DND-41 (cell line): ENCODE results near the gene MAGI1.

Source experiments
- ATAC-seq: fragments of 200-7000 bp; cut with Tn5 transposase; 3 replicates; pipeline ENCODE4 v1.9.1; 2021; ENCODE audit warnings: low read depth; ENCODE audit not compliant: insufficient read depth
- DNase-seq: peaks from one replicate; pipeline ENCODE4 v3.0.0-alpha.2; 2020
- H2AFZ ChIP-seq: 2 replicates; pipeline ENCODE4 v1.6.0; 2012; ENCODE audit warnings: low read depth, low read length
- H3K27ac ChIP-seq: 2 replicates; pipeline ENCODE4 v1.5.1; 2012; ENCODE audit warnings: low read length, inconsistent platforms
- H3K27me3 ChIP-seq: fragments of 200-600 bp; sonication (generic); 2 replicates; pipeline ENCODE4 v1.6.0; 2012; ENCODE audit warnings: low read length, mild to moderate bottlenecking, inconsistent platforms; ENCODE audit not compliant: insufficient read depth, poor library complexity
- H3K36me3 ChIP-seq: 2 replicates; pipeline ENCODE4 v1.5.1; 2012; ENCODE audit warnings: low read length, inconsistent platforms; ENCODE audit not compliant: insufficient read depth
- H3K4me1 ChIP-seq: 2 replicates; pipeline ENCODE4 v1.5.1; 2012; ENCODE audit warnings: mild to moderate bottlenecking, low read length; ENCODE audit not compliant: insufficient read depth
- H3K4me2 ChIP-seq: 2 replicates; pipeline ENCODE4 v1.6.0; 2012; ENCODE audit warnings: mild to moderate bottlenecking, moderate library complexity, low read length, inconsistent platforms; ENCODE audit not compliant: insufficient read depth
- H3K4me3 ChIP-seq, 2 experiments: fragments of 200-600 bp in 1 of 2; shearing (Covaris generic) in 1 of 2; 2 replicates each; pipeline ENCODE4 v1.5.1; 2012 to 2016; ENCODE audit warnings: inconsistent platforms in 2 of 2, low read length in 2 of 2, mild to moderate bottlenecking in 2 of 2, low read depth in 1 of 2, moderate library complexity in 1 of 2
- H3K79me2 ChIP-seq: 2 replicates; pipeline ENCODE4 v1.6.0; 2012; ENCODE audit warnings: low read length, inconsistent platforms; ENCODE audit not compliant: insufficient read depth
- H3K9ac ChIP-seq: 2 replicates; pipeline ENCODE4 v1.6.0; 2012; ENCODE audit warnings: low read depth, mild to moderate bottlenecking, inconsistent platforms, low read length, moderate library complexity
- H3K9me3 ChIP-seq: 2 replicates; pipeline ENCODE4 v1.5.1; 2012; ENCODE audit warnings: low read length, moderate library complexity, mild to moderate bottlenecking, inconsistent platforms; ENCODE audit not compliant: insufficient read depth, severe bottlenecking
- H4K20me1 ChIP-seq: 2 replicates; pipeline ENCODE4 v1.6.0; 2012; ENCODE audit warnings: low read length; ENCODE audit not compliant: insufficient read depth
- CTCF ChIP-seq: IDR thresholded peaks from 2 replicates; pipeline ENCODE4 v1.5.1; 2012; ENCODE audit warnings: borderline replicate concordance, low read length, moderate library complexity, mild to moderate bottlenecking; ENCODE audit not compliant: poor library complexity, severe bottlenecking; ENCODE audit errors: extremely low read depth
- EZH2 ChIP-seq: IDR thresholded peaks from 3 replicates; pipeline ENCODE4 v1.6.1; 2012; ENCODE audit warnings: borderline replicate concordance, low read depth, mild to moderate bottlenecking, moderate library complexity, low read length, inconsistent platforms; ENCODE audit not compliant: severe bottlenecking

The MAGI1 gene

GRCh38 chr3:65564483-65564882, 474.2 kb downstream of the MAGI1 start:
- Histone ChIP-seq H3K27me3 (no peaks in the 10 kb centered on the region), H3K27ac (no peak overlapping the region), H3K4me2 (no peak overlapping the region), H3K79me2 (no peaks in the 10 kb centered on the region), H3K4me3 (no peak overlapping the region), H3K9me3 (no peaks in the 10 kb centered on the region), H3K4me1 (no peaks in the 10 kb centered on the region), H3K36me3 (no peaks in the 10 kb centered on the region), H4K20me1 (no peaks in the 10 kb centered on the region), H3K9ac (no peak overlapping the region), H2AFZ (no peak overlapping the region)
- ATAC-seq: no peak
- no peak for DNase-seq
- TF ChIP-seq EZH2 (no peak), CTCF (no peak)

- H2AFZ ChIP-seq: no peak overlapping the region
- no peaks in the 10 kb centered on the region for H4K20me1 ChIP-seq
- H3K4me2 ChIP-seq: no peak overlapping the region
Observed at GRCh38 chr3:65563861-65564260, 474.9 kb downstream of the MAGI1 start.

GRCh38 chr3:65562447-65562846, 476.3 kb downstream of the MAGI1 start:
- no peak for ATAC-seq
- no peaks in the 10 kb centered on the region for H3K36me3 ChIP-seq
- DNase-seq: no peak
- no peaks in the 10 kb centered on the region for H3K9me3 ChIP-seq
- no peaks in the 10 kb centered on the region for H3K27me3 ChIP-seq
- TF ChIP-seq EZH2 (no peak), CTCF (no peak)
- no peaks in the 10 kb centered on the region for H4K20me1 ChIP-seq
- H3K4me2 ChIP-seq: no peak overlapping the region
- no peak overlapping the region for H3K4me3 ChIP-seq
- H3K4me1 ChIP-seq: no peaks in the 10 kb centered on the region
- H3K27ac ChIP-seq: no peak overlapping the region
- H3K79me2 ChIP-seq: no peaks in the 10 kb centered on the region
- no peak overlapping the region for H2AFZ ChIP-seq
- no peak overlapping the region for H3K9ac ChIP-seq

More at GRCh38 chr3:65563861-65564260, 474.9 kb downstream of the MAGI1 start:
- H3K27me3 ChIP-seq: no peaks in the 10 kb centered on the region
- H3K9me3 ChIP-seq: no peaks in the 10 kb centered on the region
- H3K36me3 ChIP-seq: no peaks in the 10 kb centered on the region
- no peak overlapping the region for H3K4me3 ChIP-seq
- H3K79me2 ChIP-seq: no peaks in the 10 kb centered on the region
- no peaks in the 10 kb centered on the region for H3K4me1 ChIP-seq
- DNase-seq (no peak), ATAC-seq (no peak)
- no peak overlapping the region for H3K27ac ChIP-seq
- TF ChIP-seq EZH2: no peak
- H3K9ac ChIP-seq: no peak overlapping the region

GRCh38 chr3:65561617-65562016, 477.1 kb downstream of the MAGI1 start:
- Histone ChIP-seq H3K36me3 (no peaks in the 10 kb centered on the region), H2AFZ (no peak overlapping the region), H3K27me3 (no peaks in the 10 kb centered on the region), H3K4me2 (no peak overlapping the region), H4K20me1 (no peaks in the 10 kb centered on the region), H3K79me2 (no peaks in the 10 kb centered on the region), H3K4me3 (no peak overlapping the region), H3K9ac (no peak overlapping the region), H3K27ac (no peak overlapping the region), H3K9me3 (no peaks in the 10 kb centered on the region), H3K4me1 (no peaks in the 10 kb centered on the region)
- ATAC-seq (no peak), DNase-seq (no peak)
- TF ChIP-seq EZH2: no peak
- no peak for TF ChIP-seq CTCF
